Measurements from ENCODE around the gene OVAAL. TPM values are rescaled to one million over a fixed set of nuclear protein-coding genes. Genes with fewer than 3 reads are reported as not detected.
A peak's percentile ranks its signal among the peaks of the same experiment; 100 is the strongest.

The OVAAL gene
- total RNA-seq, 1 experiment from 2014 or later: not detected

DNA sequence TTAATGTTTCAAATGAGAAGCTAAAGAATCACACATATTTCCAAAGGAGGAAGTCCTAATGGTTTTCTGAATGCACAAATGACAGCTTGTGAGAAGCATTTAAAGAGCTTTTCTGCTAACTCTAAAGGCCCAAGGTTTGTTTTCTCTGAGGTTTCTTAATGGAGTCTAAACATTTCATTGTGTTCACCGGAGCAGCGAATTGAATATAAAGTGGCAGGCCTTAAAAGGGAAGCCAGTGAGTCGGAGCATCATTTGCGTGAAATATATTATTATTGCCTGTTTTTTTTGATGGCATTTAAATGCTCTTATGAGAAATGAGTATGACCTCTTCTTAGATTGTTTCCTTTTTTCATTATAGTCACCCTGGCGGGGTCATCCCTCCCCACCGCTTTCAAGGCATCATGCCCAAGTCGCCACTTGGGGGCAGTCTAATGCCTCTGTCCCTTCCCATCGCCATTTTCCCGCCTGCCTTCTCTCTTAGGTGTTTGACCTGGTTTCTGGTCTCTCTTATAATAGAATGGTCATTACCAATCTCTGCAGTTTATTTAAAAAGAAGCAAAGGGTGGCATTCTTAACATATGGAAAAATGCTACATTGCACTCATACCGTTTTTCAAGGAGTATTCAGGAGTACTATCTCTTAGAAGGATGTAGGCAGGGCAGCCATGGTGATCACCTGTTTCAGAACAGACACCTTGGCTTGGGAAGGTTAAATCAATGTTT, 25.3 kb upstream of the OVAAL start:
- no peaks in the 10 kb centered on the region for H3K9me3 Mint-ChIP-seq (ENCODE audit: unreplicated experiment)
- intact Hi-C loops (cut with micrococcal nuclease): loop anchor here (1.0 to 5.0 kb wide), 5 partner anchors 17 to 634 kb away; partner anchors contain the start of gene XPR1
- no peaks in the 10 kb centered on the region for H3K27me3 Mint-ChIP-seq (ENCODE audit: insufficient read depth, unreplicated experiment)
- H3K27ac Mint-ChIP-seq (ENCODE audit: low read depth, unreplicated experiment): no peak overlapping the region
- no peak overlapping the region for H3K4me3 Mint-ChIP-seq (ENCODE audit: unreplicated experiment)
- peak; percentile 88 for DNase-seq (ENCODE audit: unreplicated experiment)
- H3K36me3 Mint-ChIP-seq (ENCODE audit: insufficient read depth, unreplicated experiment): no peaks in the 10 kb centered on the region
- peaks cover 43% of the 10 kb centered on the region for H3K4me1 Mint-ChIP-seq (ENCODE audit: insufficient read depth, unreplicated experiment)
- no TSS peak for BruUV-seq (replicated peaks)
- POLR2A ChIA-PET: interaction anchor here (0.7 to 2.8 kb wide), 9 partner anchors 9 to 329 kb away, joined by 3 to 21 read pairs (median 5); partner anchors contain the start of gene XPR1
- TF ChIP-seq CTCF (IDR thresholded peaks at IDR 0.05; ENCODE audit: unreplicated experiment): peak; percentile 90
- CTCF ChIA-PET: interaction anchor here (0.6 to 7.3 kb wide), 17 partner anchors 9 to 639 kb away, joined by 3 to 81 read pairs (median 3); no protein-coding TSS in a partner anchor

- CTCF ChIA-PET: interaction anchor here (0.5 to 7.3 kb wide), 14 partner anchors 15 to 639 kb away, joined by 3 to 81 read pairs (median 3); partner anchors contain the start of gene OVAAL
- Mint-ChIP-seq H3K36me3 (ENCODE audit: insufficient read depth, unreplicated experiment) (no peaks in the 10 kb centered on the region), H3K4me3 (ENCODE audit: unreplicated experiment) (no peak overlapping the region), H3K27me3 (ENCODE audit: insufficient read depth, unreplicated experiment) (no peaks in the 10 kb centered on the region), H3K4me1 (ENCODE audit: insufficient read depth, unreplicated experiment) (peaks cover 35% of the 10 kb centered on the region), H3K9me3 (ENCODE audit: unreplicated experiment) (no peaks in the 10 kb centered on the region), H3K27ac (ENCODE audit: low read depth, unreplicated experiment) (peak overlapping the region; percentile 32)
- POLR2A ChIA-PET: interaction anchor here (0.6 to 2.8 kb wide), 7 partner anchors 12 to 328 kb away, joined by 3 to 21 read pairs (median 4); partner anchors contain the start of gene XPR1
- no peak for TF ChIP-seq CTCF (IDR thresholded peaks at IDR 0.05; ENCODE audit: unreplicated experiment)
- BruUV-seq (replicated peaks): no TSS peak
- intact Hi-C loops (cut with micrococcal nuclease): loop anchor here (5.0 kb wide), 1 partner anchor 633 kb away; no protein-coding TSS in a partner anchor
- no peak for DNase-seq (ENCODE audit: unreplicated experiment)
Observed at GRCh38 chr1:180534214-180534613, 24.6 kb upstream of the OVAAL start.

DNA sequence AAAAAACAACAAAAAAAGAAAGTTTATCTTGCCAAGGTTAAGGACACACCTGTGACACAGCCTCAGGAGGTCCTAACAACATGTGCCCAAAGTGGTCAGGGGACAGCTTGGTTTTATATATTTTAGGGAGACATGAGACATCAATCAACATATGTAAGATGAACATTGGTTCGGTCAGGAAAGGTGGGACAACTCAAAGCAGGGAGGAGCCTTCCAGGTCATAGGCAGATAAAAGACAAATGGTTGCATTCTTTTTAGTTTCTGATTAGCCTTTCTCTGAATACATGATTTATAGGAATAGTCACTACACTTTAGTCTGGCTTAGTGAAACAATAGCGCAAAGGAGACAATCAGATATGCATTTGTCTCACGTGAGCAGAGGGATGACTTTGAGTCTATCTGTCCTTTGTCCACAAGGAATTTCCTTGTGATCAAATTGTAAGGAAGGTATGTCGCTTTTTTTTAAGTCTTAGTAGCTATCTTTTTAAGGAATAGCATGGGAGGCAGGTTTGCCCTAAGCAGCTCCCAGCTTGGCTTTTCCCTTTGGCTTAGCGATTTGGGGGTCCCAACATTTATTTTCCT, 23.3 kb upstream of the OVAAL start:
- H3K4me3 Mint-ChIP-seq (ENCODE audit: unreplicated experiment): no peak overlapping the region
- H3K36me3 Mint-ChIP-seq (ENCODE audit: insufficient read depth, unreplicated experiment): no peaks in the 10 kb centered on the region
- H3K27ac Mint-ChIP-seq (ENCODE audit: low read depth, unreplicated experiment): no peak overlapping the region
- no peaks in the 10 kb centered on the region for H3K9me3 Mint-ChIP-seq (ENCODE audit: unreplicated experiment)
- intact Hi-C loops (cut with micrococcal nuclease): no loop called here
- no peak for DNase-seq (ENCODE audit: unreplicated experiment)
- H3K27me3 Mint-ChIP-seq (ENCODE audit: insufficient read depth, unreplicated experiment): no peaks in the 10 kb centered on the region
- BruUV-seq (replicated peaks): no TSS peak
- ChIA-PET POLR2A (interaction anchor here (0.7 to 3.5 kb wide), 3 partner anchors 14 to 75 kb away, joined by 3 to 10 read pairs (median 3); no protein-coding TSS in a partner anchor), CTCF (interaction anchor here (0.6 to 1.5 kb wide), 6 partner anchors 13 to 328 kb away, joined by 3 read pairs; no protein-coding TSS in a partner anchor)
- no peak for TF ChIP-seq CTCF (IDR thresholded peaks at IDR 0.05; ENCODE audit: unreplicated experiment)
- H3K4me1 Mint-ChIP-seq (ENCODE audit: insufficient read depth, unreplicated experiment): peaks cover 22% of the 10 kb centered on the region

GRCh38 chr1:180536821-180537372, 21.9 kb upstream of the OVAAL start:
- CTCF ChIA-PET: interaction anchor here (1.0 to 4.1 kb wide), 6 partner anchors 13 to 345 kb away, joined by 3 to 26 read pairs (median 6); partner anchors contain the start of gene XPR1

More at GRCh38 chr1:180536821-180537372, 21.9 kb upstream of the OVAAL start:
- POLR2A ChIA-PET: interaction anchor here (0.6 to 3.5 kb wide), 4 partner anchors 12 to 326 kb away, joined by 3 to 10 read pairs (median 6); no protein-coding TSS in a partner anchor
- no peaks in the 10 kb centered on the region for H3K9me3 Mint-ChIP-seq (ENCODE audit: unreplicated experiment)
- no peak for DNase-seq (ENCODE audit: unreplicated experiment)
- H3K4me1 Mint-ChIP-seq (ENCODE audit: insufficient read depth, unreplicated experiment): peaks cover 20% of the 10 kb centered on the region
- no peak overlapping the region for H3K4me3 Mint-ChIP-seq (ENCODE audit: unreplicated experiment)
- BruUV-seq (replicated peaks): no TSS peak
- no peak overlapping the region for H3K27ac Mint-ChIP-seq (ENCODE audit: low read depth, unreplicated experiment)
- intact Hi-C loops (cut with micrococcal nuclease): no loop called here
- no peak for TF ChIP-seq CTCF (IDR thresholded peaks at IDR 0.05; ENCODE audit: unreplicated experiment)
- no peaks in the 10 kb centered on the region for H3K27me3 Mint-ChIP-seq (ENCODE audit: insufficient read depth, unreplicated experiment)
- H3K36me3 Mint-ChIP-seq (ENCODE audit: insufficient read depth, unreplicated experiment): no peaks in the 10 kb centered on the region

Measured in MCF 10A (cell line).